HCT116 (cell line): Measurements from ENCODE around the gene IL18R1. TPM values are rescaled to one million over a fixed set of nuclear protein-coding genes. Genes with fewer than 3 reads are reported as not detected.

Experiments used
- ATAC-seq: fragments of 200-7000 bp; cut with Tn5 transposase; 2 replicates; pipeline ENCODE4 v1.9.1; 2020; ENCODE audit warnings: mild to moderate bottlenecking, moderate library complexity
- BruUV-seq: library from RNA; stranded (reverse); fragments of 400-500 nt; replicated peaks from 2 replicates; lab custom pipeline; 2021; lab: Mats Ljungman, UMichigan
- CTCF ChIA-PET: fragments of 300-600 bp; sonication (Branson Sonifier 250); formaldehyde crosslinking; loops from one replicate; lab custom pipeline; 2021; ENCODE audit warnings: antibody characterized with exemption; lab: Charles Lee
- POLR2A ChIA-PET: fragments of 300-600, 350-600 bp; sonication (Branson Sonifier 250); formaldehyde crosslinking; loops from one replicate; lab custom pipeline; 2021; ENCODE audit warnings: antibody characterized with exemption; lab: Charles Lee
- RAD21 ChIA-PET, 2 experiments: fragments of 300-600 bp; sonication (Branson Sonifier 250); formaldehyde crosslinking; loops; one replicate each; lab custom pipeline; 2023; ENCODE audit warnings: low total read pairs in 2 of 2; ENCODE audit not compliant: uncharacterized antibody in 2 of 2, unreplicated experiment in 2 of 2, low non-redundant PET in 1 of 2; lab: Charles Lee
- DNase-seq: peaks from one replicate; pipeline ENCODE4 v3.0.0-alpha.2; 2010; ENCODE audit warnings: low read depth, low spot score
- H2AFZ ChIP-seq: fragments of 200-600 bp; shearing (Covaris generic), sonication (generic); 2 replicates; pipeline ENCODE4 v1.6.1; 2017; ENCODE audit warnings: low read depth, mixed run types, mixed read lengths, antibody characterized with exemption, low read length; ENCODE audit not compliant: poor library complexity, severe bottlenecking
- H3K27ac ChIP-seq: 2 replicates; pipeline ENCODE4 v1.5.1; 2012; ENCODE audit warnings: low read depth, low read length
- H3K27me3 ChIP-seq: fragments of 200-600 bp; sonication (generic); 2 replicates; pipeline ENCODE4 v1.6.1; 2016; ENCODE audit warnings: mixed run types, low read length, mixed read lengths; ENCODE audit not compliant: insufficient read depth
- H3K36me3 ChIP-seq, 2 experiments: fragments of 200-500 bp in 1 of 2; fragments of 200-600 bp in 1 of 2; sonication (Bioruptor generic) in 1 of 2; sonication (generic) in 1 of 2; 2 replicates each; pipeline versions ENCODE4 v1.5.1 to v1.6.1; 2014 to 2016; ENCODE audit warnings: low read length in 2 of 2, inconsistent platforms in 1 of 2, mixed read lengths in 1 of 2, mixed run types in 1 of 2; ENCODE audit not compliant: insufficient read depth in 2 of 2, control insufficient read depth in 1 of 2
- H3K4me1 ChIP-seq, 2 experiments: fragments of 200-600 bp in 1 of 2; sonication (generic) in 1 of 2; 2 replicates each; pipeline versions ENCODE4 v1.5.1 to v1.6.1; 2012 to 2017; ENCODE audit warnings: low read length in 2 of 2, inconsistent platforms in 1 of 2, mild to moderate bottlenecking in 1 of 2, mixed read lengths in 1 of 2, mixed run types in 1 of 2, moderate library complexity in 1 of 2; ENCODE audit not compliant: insufficient read depth in 2 of 2, control insufficient read depth in 1 of 2
- H3K4me2 ChIP-seq: fragments of 200-600 bp; sonication (generic); 2 replicates; pipeline ENCODE4 v1.6.1; 2017; ENCODE audit warnings: mixed run types, low read length, mixed read lengths
- H3K4me3 ChIP-seq, 2 experiments: fragments of 200-600 bp in 1 of 2; sonication (generic) in 1 of 2; replicated peaks in 1 of 2; 2 replicates each; pipeline ENCODE4 v1.5.1; 2011 to 2016; ENCODE audit warnings: low read length in 2 of 2, control low read depth in 1 of 2, low read depth in 1 of 2, mild to moderate bottlenecking in 1 of 2, mixed read lengths in 1 of 2, mixed run types in 1 of 2
- H3K79me2 ChIP-seq: fragments of 200-600 bp; sonication (generic); 2 replicates; pipeline ENCODE4 v1.6.1; 2017; ENCODE audit warnings: mild to moderate bottlenecking, mixed run types, low read length, moderate library complexity, mixed read lengths; ENCODE audit not compliant: insufficient read depth
- H3K9ac ChIP-seq: fragments of 200-600 bp; sonication (generic); 2 replicates; pipeline ENCODE4 v1.6.1; 2016; ENCODE audit warnings: low read length, mixed read lengths
- H3K9me2 ChIP-seq: fragments of 200-600 bp; sonication (generic), shearing (Covaris generic); 2 replicates; pipeline ENCODE4 v1.6.1; 2017; ENCODE audit warnings: mixed run types, mild to moderate bottlenecking, moderate library complexity; ENCODE audit not compliant: insufficient read depth
- H3K9me3 ChIP-seq, 2 experiments: fragments of 200-500 bp in 1 of 2; fragments of 200-600 bp in 1 of 2; sonication (Bioruptor generic) in 1 of 2; sonication (generic) in 1 of 2; 2 replicates each; pipeline ENCODE4 v1.6.1; 2014 to 2017; ENCODE audit warnings: low read length in 2 of 2, mixed read lengths in 2 of 2, inconsistent platforms in 1 of 2, low read depth in 1 of 2, mild to moderate bottlenecking in 1 of 2, mixed run types in 1 of 2, moderate library complexity in 1 of 2; ENCODE audit not compliant: control insufficient read depth in 1 of 2, insufficient read depth in 1 of 2
- H4K20me1 ChIP-seq: fragments of 200-600 bp; sonication (generic), shearing (Covaris generic); 2 replicates; pipeline ENCODE4 v1.6.1; 2017; ENCODE audit warnings: mixed run types, mild to moderate bottlenecking, moderate library complexity; ENCODE audit not compliant: insufficient read depth
- EGR1 ChIP-seq: IDR thresholded peaks from 2 replicates; pipeline ENCODE4 v1.6.1; 2012; ENCODE audit warnings: low read depth
- RAD21 ChIP-seq: IDR thresholded peaks from 2 replicates; pipeline ENCODE4 v1.6.1; 2012; ENCODE audit warnings: low read depth, mild to moderate bottlenecking
- SIN3A ChIP-seq: IDR thresholded peaks from 2 replicates; pipeline ENCODE4 v1.6.1; 2012; ENCODE audit warnings: low read depth
- SRF ChIP-seq: IDR thresholded peaks from 2 replicates; pipeline ENCODE4 v1.6.1; 2012; ENCODE audit warnings: low read depth
- ZFX ChIP-seq: fragments of 450-650 bp; IDR thresholded peaks from 2 replicates; pipeline ENCODE4 v1.6.1; 2017
- ZNF274 ChIP-seq: fragments of 200-500 bp; sonication (Bioruptor generic); IDR thresholded peaks from 2 replicates; pipeline ENCODE4 v1.6.1; 2014; ENCODE audit warnings: mild to moderate bottlenecking, low read depth, low read length, inconsistent platforms
- intact Hi-C: fragments of 100-400 bp; cut with micrococcal nuclease; formaldehyde crosslinking; loops from 2 replicates; pipeline ENCODE4 v1.10.0; 2022
- total RNA-seq: library from RNA; stranded (reverse); gene quantifications from one replicate; pipeline ENCODE4 v1.2.1, GENCODE V29; 2021; ENCODE audit not compliant: unreplicated experiment
- TF ChIP-seq, protein P1 (sequence below), 3 experiments: fragments of 200-600 bp in 1 of 3; sonication (generic) in 1 of 3; IDR thresholded peaks in 2 of 3; conservative IDR thresholded peaks in 1 of 3; 2 replicates each; pipeline ENCODE4 v1.5.1; 2012 to 2017; ENCODE audit warnings: low read depth in 2 of 3, low read length in 2 of 3, antibody characterized with exemption in 1 of 3, borderline replicate concordance in 1 of 3, control low read depth in 1 of 3, mild to moderate bottlenecking in 1 of 3, mixed read lengths in 1 of 3, mixed run types in 1 of 3, moderate library complexity in 1 of 3; ENCODE audit not compliant: insufficient read depth in 1 of 3
- TF ChIP-seq, protein P2 (sequence below): IDR thresholded peaks from 2 replicates; pipeline ENCODE4 v1.6.1; 2012; ENCODE audit warnings: low read depth

The IL18R1 gene
- total RNA-seq, 1 experiment from 2014 or later = 1.5 TPM

GRCh38 chr2:102438111-102438510, 82.5 kb downstream of the IL18R1 start (continued):
- TF ChIP-seq, protein P1, sequence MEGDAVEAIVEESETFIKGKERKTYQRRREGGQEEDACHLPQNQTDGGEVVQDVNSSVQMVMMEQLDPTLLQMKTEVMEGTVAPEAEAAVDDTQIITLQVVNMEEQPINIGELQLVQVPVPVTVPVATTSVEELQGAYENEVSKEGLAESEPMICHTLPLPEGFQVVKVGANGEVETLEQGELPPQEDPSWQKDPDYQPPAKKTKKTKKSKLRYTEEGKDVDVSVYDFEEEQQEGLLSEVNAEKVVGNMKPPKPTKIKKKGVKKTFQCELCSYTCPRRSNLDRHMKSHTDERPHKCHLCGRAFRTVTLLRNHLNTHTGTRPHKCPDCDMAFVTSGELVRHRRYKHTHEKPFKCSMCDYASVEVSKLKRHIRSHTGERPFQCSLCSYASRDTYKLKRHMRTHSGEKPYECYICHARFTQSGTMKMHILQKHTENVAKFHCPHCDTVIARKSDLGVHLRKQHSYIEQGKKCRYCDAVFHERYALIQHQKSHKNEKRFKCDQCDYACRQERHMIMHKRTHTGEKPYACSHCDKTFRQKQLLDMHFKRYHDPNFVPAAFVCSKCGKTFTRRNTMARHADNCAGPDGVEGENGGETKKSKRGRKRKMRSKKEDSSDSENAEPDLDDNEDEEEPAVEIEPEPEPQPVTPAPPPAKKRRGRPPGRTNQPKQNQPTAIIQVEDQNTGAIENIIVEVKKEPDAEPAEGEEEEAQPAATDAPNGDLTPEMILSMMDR (IDR thresholded peaks at IDR 0.05 in 2 of 3, conservative IDR thresholded peaks at IDR 0.05 in 1 of 3; ENCODE audit: borderline replicate concordance in 1 of 3, insufficient read depth in 1 of 3, low read depth in 2 of 3, low read length in 2 of 3) = no peak
- TF ChIP-seq SRF = no peak
- TF ChIP-seq EGR1 = no peak

DNA sequence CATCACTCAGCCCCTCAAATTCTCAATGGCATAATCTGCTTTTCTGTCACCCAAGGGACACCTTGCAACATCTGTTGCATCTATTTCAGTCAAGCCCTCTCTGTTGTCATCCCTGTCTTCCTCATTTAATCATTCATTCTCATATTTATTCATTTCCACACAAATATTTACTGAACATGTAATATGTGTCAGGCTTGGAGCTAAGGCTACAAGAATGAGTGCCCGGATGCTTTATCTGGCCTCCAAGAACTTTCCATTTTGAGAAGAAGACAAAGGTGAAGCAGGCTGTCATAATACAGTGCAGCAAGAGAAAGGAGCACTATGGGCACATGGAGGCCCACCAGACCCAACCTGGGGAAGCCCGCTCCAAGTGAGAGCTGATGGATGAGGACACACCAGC, 83.0 kb downstream of the IL18R1 start:
- POLR2A ChIA-PET = no interaction called here
- DNase-seq (no peak), ATAC-seq (no peak)
- CTCF ChIA-PET = no interaction called here
- no peaks in the 10 kb centered on the region for H4K20me1 ChIP-seq
- intact Hi-C loops = no loop called here
- no peaks in the 10 kb centered on the region for H3K36me3 ChIP-seq
- no peaks in the 10 kb centered on the region for H3K27me3 ChIP-seq
- no peaks in the 10 kb centered on the region for H3K79me2 ChIP-seq
- H3K4me3 ChIP-seq = no peak overlapping the region
- no peak overlapping the region for H3K9ac ChIP-seq
- H3K4me2 ChIP-seq = no peak overlapping the region
- TF ChIP-seq SIN3A = no peak
- no peak for TF ChIP-seq RAD21
- no peak for TF ChIP-seq ZFX
- TF ChIP-seq, protein P2, sequence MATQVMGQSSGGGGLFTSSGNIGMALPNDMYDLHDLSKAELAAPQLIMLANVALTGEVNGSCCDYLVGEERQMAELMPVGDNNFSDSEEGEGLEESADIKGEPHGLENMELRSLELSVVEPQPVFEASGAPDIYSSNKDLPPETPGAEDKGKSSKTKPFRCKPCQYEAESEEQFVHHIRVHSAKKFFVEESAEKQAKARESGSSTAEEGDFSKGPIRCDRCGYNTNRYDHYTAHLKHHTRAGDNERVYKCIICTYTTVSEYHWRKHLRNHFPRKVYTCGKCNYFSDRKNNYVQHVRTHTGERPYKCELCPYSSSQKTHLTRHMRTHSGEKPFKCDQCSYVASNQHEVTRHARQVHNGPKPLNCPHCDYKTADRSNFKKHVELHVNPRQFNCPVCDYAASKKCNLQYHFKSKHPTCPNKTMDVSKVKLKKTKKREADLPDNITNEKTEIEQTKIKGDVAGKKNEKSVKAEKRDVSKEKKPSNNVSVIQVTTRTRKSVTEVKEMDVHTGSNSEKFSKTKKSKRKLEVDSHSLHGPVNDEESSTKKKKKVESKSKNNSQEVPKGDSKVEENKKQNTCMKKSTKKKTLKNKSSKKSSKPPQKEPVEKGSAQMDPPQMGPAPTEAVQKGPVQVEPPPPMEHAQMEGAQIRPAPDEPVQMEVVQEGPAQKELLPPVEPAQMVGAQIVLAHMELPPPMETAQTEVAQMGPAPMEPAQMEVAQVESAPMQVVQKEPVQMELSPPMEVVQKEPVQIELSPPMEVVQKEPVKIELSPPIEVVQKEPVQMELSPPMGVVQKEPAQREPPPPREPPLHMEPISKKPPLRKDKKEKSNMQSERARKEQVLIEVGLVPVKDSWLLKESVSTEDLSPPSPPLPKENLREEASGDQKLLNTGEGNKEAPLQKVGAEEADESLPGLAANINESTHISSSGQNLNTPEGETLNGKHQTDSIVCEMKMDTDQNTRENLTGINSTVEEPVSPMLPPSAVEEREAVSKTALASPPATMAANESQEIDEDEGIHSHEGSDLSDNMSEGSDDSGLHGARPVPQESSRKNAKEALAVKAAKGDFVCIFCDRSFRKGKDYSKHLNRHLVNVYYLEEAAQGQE = no peak
- TF ChIP-seq ZNF274 = no peak
- BruUV-seq = no TSS peak
- H3K9me2 ChIP-seq = no peaks in the 10 kb centered on the region
- no peak overlapping the region for H2AFZ ChIP-seq
- no peaks in the 10 kb centered on the region for H3K9me3 ChIP-seq
- H3K27ac ChIP-seq = no peak overlapping the region
- RAD21 ChIA-PET = no interaction called here
- no peaks in the 10 kb centered on the region; a peak in 1 of 4 replicates for H3K4me1 ChIP-seq
